Prostate gland (tissue), 2 donors: ENCODE data around the gene RAB18.

Source experiments
- POLR2AphosphoS5 ChIP-seq: sonication (generic); formaldehyde crosslinking; IDR thresholded peaks from one replicate; pipeline ENCODE4 v1.6.1; 2017; ENCODE audit warnings: antibody characterized with exemption
- TF ChIP-seq, protein P1 (sequence below), 4 experiments: fragments of 200-600 bp in 2 of 4; fragments of 450-650 bp in 2 of 4; sonication (generic) in 2 of 4; IDR thresholded peaks; 1 replicate in 3 of 4; 2 replicates in 1 of 4; pipeline ENCODE4 v1.5.1; 2016 to 2019; ENCODE audit warnings: antibody characterized with exemption in 4 of 4, mild to moderate bottlenecking in 2 of 4, moderate library complexity in 2 of 4

DNA sequence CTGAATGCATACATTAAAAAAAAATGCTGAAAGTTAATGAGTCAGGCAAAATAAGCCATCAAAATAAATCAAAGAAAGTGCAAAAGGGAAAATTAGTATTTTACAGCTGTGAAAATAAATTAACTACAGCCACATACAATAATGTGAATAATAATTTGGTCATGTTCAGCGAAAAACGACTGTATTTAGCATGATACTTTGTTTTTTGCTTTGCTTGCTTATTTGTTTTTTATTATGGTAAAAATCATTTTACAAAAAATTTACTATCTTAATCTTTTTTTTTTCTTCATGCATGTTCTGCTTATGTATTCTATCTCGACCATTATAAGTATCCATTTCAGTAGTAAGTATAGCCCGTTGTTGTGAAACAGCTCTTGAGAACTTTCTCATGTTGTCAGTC lies 77.1 kb downstream of the RAB18 start:
- TF ChIP-seq, protein P1, sequence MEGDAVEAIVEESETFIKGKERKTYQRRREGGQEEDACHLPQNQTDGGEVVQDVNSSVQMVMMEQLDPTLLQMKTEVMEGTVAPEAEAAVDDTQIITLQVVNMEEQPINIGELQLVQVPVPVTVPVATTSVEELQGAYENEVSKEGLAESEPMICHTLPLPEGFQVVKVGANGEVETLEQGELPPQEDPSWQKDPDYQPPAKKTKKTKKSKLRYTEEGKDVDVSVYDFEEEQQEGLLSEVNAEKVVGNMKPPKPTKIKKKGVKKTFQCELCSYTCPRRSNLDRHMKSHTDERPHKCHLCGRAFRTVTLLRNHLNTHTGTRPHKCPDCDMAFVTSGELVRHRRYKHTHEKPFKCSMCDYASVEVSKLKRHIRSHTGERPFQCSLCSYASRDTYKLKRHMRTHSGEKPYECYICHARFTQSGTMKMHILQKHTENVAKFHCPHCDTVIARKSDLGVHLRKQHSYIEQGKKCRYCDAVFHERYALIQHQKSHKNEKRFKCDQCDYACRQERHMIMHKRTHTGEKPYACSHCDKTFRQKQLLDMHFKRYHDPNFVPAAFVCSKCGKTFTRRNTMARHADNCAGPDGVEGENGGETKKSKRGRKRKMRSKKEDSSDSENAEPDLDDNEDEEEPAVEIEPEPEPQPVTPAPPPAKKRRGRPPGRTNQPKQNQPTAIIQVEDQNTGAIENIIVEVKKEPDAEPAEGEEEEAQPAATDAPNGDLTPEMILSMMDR (IDR thresholded peaks at IDR 0.05), result no peak
- no peak for TF ChIP-seq POLR2AphosphoS5
